Lower leg skin (tissue), 3 donors: ENCODE results near the gene SSR4.

ENCODE experiments used
- CTCF ChIP-seq, 3 donors: fragments of 450-650 bp; IDR thresholded peaks; one replicate each; pipeline ENCODE4 v1.5.1; 2016; ENCODE audit warnings: antibody characterized with exemption in 3 of 3, mild to moderate bottlenecking in 3 of 3, moderate library complexity in 2 of 3
- POLR2A ChIP-seq, 2 donors: fragments of 450-650 bp; IDR thresholded peaks; one replicate each; pipeline ENCODE4 v1.6.1; 2016 to 2017; ENCODE audit warnings: antibody characterized with exemption in 2 of 2, mild to moderate bottlenecking in 1 of 2, moderate library complexity in 1 of 2

GRCh38 chrX:153803211-153804099 is 9.0 kb downstream of the SSR4 start:
- no peak for TF ChIP-seq CTCF (IDR thresholded peaks at IDR 0.05)
- TF ChIP-seq POLR2A (IDR thresholded peaks at IDR 0.05), result no peak
